Lung microvascular endothelial cell (primary cell): ENCODE data around the gene GJD4. TPM values are rescaled to one million over a fixed set of nuclear protein-coding genes. Genes with fewer than 3 reads are reported as not detected.

Experiments used
- DNase-seq, 2 donors: peaks; one replicate each; pipeline versions ENCODE4 v3.0.0 to v3.0.0-alpha.2; 2010; ENCODE audit warnings: low read depth in 2 of 2
- total RNA-seq: library from RNA; depleted of rRNA; stranded (reverse); fragments of >200 nt; gene quantifications from 2 replicates; pipeline ENCODE4 v1.2.1, GENCODE V29; 2014

Gene GJD4
- total RNA-seq, 1 donor from 2014 or later, result not detected

DNA sequence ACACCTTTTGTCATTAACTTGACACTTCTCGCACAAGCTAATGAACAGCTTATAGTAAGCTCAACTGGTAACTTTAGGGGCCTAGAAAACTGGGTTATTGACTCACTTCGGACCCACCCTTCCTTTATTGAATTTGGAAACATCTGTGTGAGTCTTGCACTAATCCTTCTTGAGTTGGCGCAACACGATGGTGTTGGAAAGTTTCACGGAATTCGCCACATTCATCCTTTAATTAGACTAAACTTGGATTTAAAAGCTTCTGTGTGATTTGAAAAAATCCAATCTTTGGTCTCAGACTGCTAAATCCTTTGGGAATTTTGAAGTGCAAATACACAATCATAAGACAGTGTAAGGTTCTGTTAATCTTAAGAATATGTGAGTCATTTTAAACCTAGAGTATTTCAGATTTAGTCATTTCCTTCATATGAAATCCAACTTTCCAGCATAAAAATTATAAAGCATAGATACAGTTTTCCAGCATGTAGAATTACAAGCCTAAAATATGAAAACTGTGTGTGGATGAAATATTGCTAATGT is 21.9 kb downstream of the GJD4 start:
- peak in 1 of 2 donors; percentile 42 for DNase-seq

DNA sequence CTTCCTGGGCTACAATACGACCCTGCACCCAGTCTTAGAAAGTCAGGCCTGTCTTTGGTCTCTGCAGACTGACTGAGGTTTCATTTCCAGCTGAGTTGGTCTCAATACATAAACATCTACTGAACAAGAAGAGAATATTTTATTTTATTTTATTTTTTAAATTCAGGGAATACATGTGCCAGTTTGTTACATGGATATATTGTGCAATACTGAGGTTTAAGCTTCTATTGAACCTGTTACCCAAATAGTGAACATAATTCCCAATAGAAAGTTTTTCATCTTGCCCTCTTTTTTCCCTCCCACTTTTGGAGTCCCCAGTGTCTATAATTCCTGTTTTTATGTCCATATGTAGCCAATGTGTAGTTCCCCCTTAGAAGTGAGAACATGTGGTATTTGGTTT is 26.3 kb downstream of the GJD4 start:
- DNase-seq, result no peak

DNA sequence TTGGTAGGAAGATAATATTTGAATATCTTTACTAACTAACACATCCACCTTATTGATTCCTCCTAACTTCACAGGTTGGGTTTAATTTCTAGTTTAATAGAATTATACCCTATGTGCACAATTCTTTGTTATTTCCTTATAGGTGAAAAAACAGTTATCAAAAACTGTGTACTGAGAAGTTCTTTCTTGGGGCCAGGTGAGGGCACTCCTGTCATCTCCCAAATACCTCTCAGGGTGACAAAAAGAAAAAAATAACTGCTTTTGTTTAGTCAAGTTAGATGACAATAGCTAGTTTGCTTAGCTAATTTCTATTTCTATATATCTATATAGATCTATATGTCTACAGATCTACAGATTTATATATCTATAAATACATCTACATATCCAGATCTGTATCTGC is 26.9 kb downstream of the GJD4 start:
- DNase-seq, result no peak

DNA sequence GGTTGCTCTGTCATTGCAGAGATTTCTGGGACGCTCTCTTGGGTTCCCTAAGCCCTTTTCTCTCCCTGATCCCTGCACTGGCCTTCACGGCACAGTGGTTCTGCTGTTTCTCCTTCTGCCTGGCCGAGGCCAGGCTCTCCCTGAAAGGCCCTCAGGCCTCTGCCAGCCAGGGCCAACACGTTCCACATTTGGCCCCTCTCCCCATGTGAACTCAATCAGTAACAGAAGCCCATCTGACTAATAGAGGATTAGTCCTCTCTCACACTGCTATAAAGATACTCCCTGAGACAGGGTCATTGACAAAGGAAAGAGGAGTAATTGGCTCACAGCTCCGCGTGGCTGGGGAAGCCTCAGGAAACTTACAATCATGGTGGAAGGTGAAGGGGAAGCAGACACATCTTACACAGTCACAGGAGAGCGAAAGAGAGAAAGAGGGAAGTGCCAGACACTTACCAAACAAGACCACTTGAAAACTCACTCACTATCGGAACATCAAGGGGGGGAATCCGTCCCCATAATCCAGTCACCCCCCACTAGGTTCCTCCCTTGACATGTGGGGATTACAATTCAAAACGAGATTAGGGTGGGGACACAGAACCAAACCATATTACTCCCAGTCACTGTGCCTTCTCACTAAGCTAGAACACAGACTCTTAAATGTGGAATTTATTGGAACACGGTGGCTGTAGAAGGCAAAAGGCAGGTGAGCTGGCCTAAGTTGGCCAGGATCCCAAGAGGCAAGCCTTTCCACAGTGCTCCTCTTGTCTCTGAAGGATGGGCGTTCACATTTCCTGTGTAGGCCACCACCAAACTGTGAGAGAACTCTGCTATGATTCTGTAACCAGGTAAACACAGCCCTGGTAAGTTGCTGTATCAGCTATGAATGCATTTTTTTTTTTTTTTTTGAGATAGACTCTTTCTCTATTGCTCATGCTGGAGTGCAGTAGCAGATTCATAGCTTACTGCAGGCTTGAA is 28.2 kb downstream of the GJD4 start:
- no peak for DNase-seq

DNA sequence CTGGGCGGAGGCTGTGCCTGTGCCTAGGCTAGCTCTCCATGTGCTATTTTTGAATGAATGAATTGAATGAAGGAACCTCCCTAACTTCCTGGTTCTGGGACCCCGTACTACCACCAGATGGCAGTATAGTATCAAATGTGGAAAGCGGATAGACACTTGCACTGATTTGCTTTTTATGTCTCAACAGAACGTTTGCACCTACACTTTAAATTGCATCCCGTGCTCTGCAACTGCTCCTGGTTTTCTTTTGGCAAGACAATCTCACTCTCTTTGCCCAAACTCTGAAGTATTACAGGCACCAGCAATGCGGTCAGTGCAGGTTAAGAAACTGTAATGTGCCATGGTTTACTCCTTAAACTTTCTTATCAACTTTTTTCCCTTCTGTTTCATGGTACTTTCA is 30.4 kb downstream of the GJD4 start:
- peak; percentile 72 to 82 for DNase-seq

DNA sequence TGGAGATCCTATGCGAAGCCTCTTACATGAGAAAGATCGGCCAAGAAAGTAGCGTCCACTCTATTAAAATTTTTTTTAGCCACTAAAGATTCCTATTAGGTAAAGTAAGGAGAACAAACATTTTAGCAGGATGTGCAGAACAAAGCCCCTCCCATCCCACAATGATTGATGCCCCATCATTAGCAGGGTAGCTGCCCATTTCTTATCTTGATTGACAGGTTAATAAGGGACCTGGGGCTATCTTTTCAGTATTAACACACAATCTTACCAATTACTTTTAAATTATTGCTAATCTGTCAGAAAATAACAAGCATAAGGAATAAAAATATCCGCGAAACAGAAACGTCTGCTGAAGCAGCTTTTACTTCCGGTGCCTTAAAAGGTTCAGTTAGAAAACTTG is 31.8 kb downstream of the GJD4 start:
- no peak for DNase-seq

DNA sequence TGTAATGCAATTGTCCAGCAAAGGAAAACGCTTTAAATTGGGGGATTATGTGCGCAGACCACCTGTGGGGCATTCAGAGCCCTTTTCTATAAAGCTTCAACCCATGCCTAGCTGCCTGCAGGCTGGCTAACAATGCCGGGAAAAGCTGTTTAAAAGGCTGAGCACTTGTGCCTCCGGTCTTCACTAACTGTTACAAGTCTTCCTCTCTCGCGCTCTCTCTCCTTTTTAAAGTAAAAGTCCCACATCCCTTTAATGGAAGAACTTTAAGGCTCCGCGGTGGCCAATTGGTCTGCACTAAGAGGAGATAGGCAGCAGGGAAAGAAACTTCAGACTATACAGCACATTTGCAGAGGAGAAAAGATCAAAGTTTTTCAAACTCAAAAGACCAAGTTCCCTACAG is 32.3 kb downstream of the GJD4 start:
- peak in 1 of 2 donors; percentile 28 for DNase-seq

DNA sequence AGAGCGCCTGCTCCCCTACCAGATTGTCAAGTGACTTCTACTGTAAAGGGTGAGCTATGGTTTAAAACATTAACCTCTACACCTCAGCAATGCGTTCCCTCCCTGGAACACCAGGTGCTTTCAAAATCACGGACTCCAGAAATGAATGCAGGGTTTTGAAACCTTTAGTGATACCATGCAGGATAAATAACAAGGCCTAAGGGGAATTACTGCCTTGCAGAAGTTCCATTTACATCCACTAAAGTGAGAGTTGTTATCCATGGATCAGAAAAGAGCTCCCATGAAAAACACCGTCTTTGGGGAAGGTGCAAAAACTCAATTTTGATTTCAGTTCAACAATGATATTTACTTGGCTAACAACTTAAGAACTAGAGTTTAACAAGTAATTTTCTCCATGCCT is 33.0 kb downstream of the GJD4 start:
- no peak for DNase-seq

DNA sequence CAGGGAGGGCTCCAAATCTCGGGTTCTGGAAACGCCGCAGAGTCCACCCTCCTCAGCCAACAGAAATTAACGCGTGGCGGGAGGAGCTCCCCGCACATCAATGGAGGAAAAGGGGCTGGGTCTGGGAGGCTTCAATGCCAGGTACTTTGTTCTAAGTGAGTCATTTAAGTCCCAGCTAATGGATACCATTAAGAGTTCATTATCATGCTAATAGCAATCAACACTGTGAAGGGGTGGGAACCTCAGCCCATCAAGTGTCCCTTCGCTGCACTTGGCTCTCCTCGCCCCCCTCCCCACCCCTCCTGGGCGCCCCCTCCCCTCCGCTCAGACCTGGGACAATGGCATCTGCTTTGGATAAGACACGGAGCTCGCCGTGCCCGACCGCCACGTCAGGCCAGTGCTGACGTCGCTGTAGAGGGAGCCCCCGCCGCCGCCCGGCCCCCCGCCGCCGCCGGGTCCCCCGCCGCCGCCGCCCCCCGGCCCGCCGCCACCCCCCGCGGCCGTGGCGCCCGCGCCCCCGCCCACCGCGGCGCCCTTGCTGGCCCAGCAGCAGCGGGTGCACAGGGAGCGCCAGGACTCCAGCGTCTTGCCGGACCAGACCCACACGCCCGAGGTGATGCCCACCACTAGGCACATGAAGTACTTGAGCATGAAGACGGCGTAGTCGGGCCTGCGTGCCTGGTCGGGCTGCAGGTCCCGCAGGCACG is 34.0 kb downstream of the GJD4 start:
- peak in 1 of 2 donors; percentile 12 for DNase-seq

DNA sequence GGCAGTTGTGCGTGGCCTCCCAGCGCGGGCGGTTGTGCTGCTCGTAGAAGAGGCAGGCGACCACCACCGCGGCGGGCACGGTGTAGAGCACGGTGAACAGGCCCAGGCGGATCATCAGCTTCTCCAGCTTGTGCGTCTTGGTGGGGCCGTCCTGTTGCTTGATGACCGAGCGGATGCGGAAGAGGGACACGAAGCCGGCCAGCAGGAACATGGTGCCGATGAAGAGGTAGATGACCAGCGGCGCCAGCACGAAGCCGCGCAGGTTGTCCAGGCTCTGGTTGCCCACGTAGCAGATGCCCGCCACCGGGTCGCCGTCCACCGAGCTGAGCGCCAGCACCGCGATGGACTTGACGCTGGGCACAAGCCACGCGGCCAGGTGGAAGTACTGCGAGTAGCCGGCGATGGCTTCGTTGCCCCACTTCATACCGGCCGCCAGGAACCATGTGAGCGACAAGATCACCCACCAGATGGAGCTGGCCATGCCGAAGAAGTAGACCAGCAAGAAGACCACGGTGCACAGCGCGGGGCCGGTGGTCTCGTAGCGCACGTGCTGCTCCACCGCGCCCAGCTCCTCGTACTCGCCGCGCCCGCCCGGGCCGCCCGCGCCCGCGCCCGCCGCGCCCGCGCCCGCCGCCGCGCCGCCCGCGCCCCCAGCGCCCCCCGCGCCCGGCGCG is 34.7 kb downstream of the GJD4 start:
- DNase-seq, result peak; percentile 63 to 65

DNA sequence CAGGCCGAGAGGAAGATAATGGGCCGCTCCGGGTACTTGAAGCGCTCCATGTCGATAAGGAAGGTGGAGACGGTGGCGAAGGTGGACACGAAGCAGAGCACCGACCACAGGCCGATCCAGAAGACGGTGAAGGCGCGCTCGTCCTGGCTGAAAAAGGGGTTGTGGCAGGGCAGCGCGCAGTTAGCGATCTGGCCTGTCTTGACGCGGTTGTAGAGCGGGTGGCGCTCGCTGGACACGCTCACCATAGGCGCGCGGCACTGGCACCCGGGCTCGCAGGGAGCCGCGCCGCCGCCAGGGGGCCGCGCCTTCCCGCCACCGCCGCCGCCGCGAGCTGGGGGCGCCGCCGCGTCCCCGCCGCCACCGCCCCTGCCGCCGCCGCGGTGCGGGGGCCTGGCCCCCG is 35.3 kb downstream of the GJD4 start:
- peak; percentile 85 to 90 for DNase-seq

DNA sequence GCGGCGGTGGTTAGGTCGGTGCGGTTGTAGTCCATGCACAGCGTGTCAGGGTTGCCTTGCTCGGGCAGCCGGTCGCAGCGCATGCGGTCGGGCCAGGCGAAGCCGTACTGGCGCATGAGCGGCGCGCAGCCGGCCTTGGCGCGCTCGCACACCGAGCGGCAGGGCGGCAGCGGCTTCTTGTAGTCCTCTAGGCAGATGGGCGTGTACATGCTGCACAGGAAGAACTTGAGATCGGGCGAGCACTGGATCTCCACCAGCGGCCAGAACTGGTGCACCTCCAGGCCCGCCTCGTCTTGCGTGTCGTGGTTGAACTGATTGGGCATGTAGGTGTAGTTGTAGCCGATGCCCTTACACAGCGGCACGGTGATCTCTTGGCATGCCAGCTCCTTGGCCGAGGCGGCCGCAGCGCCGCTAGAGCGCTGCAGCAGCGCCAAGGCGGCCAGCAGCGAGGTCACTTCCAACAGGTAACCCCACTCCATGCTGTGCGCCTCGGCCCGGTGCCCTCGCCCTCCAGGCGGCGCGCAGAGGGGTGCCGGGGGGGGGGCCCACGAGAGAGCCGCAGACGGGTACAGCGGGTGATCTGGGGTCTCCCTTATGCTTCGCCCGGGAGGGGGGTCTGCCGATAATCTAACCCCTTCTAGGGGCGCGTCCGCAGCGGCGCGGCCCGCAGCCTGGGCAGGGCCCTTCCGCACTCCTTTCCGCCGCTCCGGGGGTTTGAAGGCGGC is 36.0 kb downstream of the GJD4 start:
- DNase-seq, result peak; percentile 87 to 89

DNA sequence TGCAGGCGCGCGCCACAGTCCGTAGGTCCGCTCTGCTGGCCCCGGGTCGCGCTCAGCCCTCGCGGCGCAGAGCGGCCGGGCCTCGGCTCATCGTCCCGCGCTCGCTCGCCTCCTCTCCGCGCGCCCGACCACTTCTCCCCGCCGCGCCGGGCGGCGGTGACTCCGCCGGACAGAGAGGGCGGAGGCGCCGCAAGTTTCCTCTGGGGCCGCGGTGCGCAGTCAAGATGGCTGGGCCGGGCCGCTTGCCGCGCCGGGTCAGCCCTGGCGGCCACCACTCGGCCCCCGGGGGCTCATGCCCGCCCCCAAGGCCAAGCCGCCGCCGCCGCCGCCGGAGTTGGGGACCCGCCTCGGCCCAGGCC is 36.5 kb downstream of the GJD4 start:
- peak; percentile 56 to 69 for DNase-seq

DNA sequence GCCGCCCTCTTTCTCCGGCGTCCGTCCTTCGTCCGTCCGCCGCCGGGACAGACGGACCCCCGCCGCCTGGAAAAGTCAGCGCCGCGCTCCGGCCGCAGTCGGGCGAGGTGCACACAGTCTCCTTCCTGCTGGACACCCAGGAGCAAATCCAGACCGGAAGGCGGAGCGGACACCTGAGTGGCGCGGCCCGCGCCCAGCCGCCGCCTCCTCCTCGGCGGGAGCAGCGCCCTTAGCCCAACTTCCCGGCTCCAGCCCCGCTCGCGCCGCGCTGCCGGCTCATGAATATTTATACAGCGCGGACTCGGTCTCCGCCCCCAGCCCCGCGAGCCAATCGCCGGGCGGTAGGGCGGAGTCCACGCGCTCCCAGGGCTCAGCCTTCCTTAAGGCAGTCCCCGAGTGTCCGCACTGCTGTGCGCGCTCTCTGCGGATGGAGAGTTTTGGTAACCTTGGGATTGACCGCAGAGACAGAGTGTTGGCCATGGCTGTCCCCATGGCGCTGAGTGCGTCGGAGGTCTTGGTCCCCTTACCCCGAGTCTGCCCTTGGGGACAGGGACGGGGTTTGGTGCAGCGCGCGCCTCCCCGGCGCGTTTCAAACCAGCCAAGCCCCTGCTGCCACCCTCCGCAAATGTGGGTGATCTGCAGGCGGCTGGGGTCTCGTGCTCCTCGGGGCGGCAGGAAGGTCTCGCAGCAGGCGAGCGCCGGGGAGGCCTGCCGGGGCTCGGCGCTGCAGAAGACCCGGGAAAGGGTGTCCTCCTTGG is 37.1 kb downstream of the GJD4 start, which contains the start of gene FZD8:
Gene FZD8, minus strand, starts transcription at position 262 of the 758 bp plus-strand sequence. CDS start 867 bp downstream, outside the sequence.
- peak; percentile 93 to 96 for DNase-seq

DNA sequence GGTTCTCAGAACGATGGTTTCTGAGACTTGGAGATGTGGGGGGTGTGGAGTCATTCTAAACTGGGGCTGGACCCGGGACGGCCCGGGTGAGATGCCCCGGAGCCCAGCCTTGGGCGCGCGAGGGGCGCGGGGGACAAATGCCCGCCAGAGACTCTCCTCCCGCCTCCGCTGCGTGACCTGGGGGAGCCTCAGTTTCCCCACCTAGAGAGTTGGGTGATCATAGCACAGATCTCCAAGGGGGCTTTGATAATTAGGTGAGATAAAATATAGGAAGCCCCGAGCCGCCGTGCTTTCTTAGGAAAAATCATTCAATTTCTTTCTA is 37.6 kb downstream of the GJD4 start:
- DNase-seq, result no peak

DNA sequence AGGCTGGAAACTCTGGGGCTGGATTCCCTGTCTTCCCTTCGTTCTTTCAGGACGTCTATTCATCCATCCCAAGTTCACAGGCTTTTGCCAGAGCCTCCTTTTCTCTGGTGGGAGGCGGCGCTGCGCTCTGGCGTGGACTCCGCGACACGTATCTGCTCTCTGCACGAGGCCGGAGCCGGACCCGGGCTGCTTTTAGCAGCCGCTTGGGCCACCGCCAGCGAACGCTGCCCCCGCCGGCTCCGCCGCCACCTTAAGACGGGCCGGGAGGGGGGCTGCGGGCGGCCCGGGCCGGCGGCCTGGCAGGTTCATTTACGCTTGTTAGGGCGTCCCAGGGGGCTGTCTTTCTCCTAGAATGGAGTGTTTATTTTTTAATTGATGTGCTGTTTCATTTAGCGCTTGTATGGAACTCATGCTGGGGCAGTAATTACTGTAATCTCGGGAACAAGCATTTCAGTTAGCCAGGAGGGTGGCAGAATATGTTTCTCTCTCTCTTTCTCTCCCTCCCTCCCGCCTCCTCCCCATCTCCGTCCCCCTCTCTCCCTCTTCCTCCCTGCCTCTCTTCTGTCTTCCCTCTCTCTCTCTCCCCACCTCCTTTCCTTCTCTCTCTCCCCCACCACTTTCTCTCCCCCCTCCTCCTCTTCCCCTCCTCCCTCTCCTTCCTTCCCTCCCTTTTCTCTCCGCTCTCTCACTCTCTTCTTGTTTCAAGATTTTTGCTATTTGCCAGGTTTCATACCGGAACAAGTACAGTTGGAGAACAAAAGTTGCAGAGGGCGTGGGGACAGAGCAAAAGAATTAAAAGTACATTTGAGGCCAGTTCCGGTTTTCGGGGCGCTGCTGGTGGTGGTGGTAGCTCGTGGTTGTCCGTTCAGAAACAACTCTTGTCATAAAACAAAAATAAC is 38.3 kb downstream of the GJD4 start:
- DNase-seq, result peak; percentile 51 to 78

DNA sequence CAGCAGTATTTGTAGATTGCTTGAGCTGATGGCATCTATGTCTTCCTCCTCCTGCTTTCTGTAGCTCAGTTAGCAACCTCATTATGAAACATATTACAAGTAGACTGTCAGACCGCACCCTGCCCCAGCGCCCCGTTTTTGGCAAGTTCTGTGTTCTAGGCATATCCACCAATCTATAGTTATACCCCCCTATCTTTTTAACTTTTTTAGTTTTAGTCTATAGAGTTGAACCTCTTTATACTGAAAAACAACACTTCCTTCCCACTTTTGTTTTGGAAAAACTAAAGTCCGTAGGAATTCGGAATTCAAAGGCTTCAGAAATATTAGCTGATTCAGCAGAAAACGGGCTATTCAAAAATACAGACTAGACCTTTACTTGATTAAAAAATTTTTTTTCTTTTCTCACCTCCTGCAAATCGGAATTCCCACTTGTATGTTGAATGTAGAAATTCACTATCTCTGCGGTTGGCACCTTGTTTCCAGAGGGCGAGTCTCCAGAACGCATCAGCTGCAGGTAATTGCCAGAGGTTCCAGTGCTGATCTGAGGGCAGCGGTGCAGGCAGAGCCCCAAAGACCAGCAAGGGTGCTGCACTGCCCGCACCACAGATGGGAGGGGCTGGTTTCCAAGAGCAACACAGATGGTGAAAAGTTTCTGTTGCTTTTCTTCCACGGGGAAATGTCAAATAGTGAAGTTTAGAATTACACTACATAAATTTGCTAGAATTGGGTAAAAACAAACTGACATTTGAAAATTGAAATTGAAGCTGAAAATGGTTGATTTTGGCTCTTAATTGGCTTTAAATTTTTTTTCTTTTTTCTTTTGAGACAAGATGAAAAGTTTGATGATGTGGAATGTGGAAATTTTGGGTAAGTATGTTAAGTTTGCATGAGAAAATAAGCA is 39.2 kb downstream of the GJD4 start:
- DNase-seq, result no peak

DNA sequence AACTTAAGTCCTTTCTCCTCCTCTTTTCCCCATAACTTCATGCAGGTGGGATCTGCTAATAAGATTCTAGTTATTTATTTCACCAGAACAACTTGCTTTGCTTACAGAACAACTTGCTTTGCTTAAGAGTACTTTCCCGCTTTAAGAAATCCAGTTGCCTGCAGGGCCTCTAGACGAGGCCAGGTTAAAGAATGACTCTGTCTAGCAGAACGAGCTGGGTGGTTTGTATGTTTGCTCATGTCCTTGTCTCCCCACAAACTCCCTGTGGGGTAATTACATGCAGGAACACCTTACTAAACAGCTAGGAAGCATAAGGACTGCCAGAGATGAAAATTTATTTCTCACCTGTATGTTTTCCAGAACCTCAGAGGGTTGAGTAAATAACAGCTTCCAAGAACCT is 45.8 kb downstream of the GJD4 start:
- no peak for DNase-seq
